ENCODE results near the gene EFCAB12. TPM values are rescaled to one million over a fixed set of nuclear protein-coding genes. Genes with fewer than 3 reads are reported as not detected.
"Not testable (repeated sequence)": the region's sequence is repeated elsewhere in the genome, so short reads cannot be mapped to it uniquely, and the experiment has no call there.

The EFCAB12 gene
- polyA plus RNA-seq, 2 of the 4 experiments (the other 2 are of a cell fraction): 0.62 to 1.1 TPM

DNA sequence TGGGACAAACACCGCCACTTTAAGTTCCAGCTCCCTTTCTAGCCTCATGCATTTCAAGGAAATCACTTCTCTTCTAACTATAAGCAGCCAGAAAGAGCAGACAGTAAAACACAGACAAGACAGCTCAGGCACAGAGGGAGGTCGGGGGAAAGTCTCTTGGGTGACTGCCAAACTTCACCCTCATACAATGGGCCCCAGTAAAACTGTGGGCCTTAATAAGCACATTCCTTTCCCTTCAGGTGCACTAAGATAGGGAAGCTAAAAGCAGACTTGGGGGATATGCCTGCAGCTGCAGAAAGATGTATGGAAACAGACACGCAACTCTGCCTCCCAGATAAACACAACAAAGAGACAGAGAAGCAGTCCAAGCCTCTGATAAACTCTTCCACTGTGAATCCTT is 15.2 kb downstream of the EFCAB12 start:
- H3K4me1 ChIP-seq: peaks cover 48% of the 10 kb centered on the region
- FAIRE-seq; H3K4me3 ChIP-seq; DNase-seq (ENCODE audit: low read depth in 1 of 2, low spot score in 1 of 2); H3K9me3 ChIP-seq: not testable (repeated sequence)
- ATAC-seq: peak in 1 of 2 experiments; percentile 33; a peak in 3 of 6 replicates
- POLR2A ChIA-PET: interaction anchor here (1.0 to 2.1 kb wide), 2 partner anchors 14 to 15 kb away, joined by 3 to 16 read pairs; partner anchors contain the start of gene EFCAB12
- peak overlapping the region; percentile 93 to 94 for H3K27ac ChIP-seq
- CTCF ChIA-PET: interaction anchor here (0.8 to 1.2 kb wide), 4 partner anchors 10 to 35 kb away, joined by 3 to 5 read pairs (median 4); no protein-coding TSS in a partner anchor
- 37% methylated on average over 3 of the region's 3 CpGs for WGBS (ENCODE audit: missing lambda C conversion rate)
- peak overlapping the region; percentile 75 for H3K4me2 ChIP-seq

DNA sequence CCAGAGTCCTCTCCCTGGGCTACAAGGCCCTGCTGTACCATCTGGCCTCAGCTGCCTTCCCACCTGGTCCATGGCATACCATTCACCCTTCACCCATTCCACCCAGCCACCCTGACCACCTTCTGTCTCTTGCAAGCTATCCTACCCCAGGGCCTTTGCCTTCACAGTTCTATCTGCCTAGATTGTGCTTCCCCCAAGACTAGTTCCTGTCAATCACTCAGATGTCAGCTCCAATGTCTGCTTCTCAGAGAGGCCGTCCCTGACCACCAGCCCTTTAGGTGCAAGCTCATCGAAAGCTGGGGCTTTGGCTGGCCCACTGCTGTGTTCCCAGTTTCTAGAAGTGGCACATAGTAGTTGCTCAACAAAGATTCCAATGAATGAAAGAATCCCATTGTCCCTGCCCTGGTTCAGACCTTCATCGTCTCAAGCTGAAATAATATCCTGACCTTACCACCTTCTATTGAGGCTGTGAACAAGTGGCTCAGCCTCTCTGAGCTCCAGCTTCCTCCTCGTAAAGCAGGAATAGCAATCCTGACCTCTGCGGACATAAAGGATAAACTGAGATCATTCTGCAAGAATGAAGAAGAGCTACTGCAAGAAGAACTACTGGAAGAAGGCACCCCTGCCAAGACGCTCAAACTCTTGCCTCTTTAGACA is 15.8 kb downstream of the EFCAB12 start:
- Histone ChIP-seq H3K27ac (peak overlapping the region; percentile 93 to 94), H3K4me3 (no peak overlapping the region), H3K9me3 (no peaks in the 10 kb centered on the region), H3K4me1 (peaks cover 42% of the 10 kb centered on the region), H3K4me2 (peak overlapping the region; percentile 75)
- POLR2A ChIA-PET: interaction anchor here (0.7 to 2.1 kb wide), 2 partner anchors 13 kb away, joined by 3 to 16 read pairs; no protein-coding TSS in a partner anchor
- WGBS (ENCODE audit: missing lambda C conversion rate): 67% methylated on average over 6 of the region's 6 CpGs
- no peak for FAIRE-seq
- TF ChIP-seq POLR2AphosphoS2 (conservative IDR thresholded peaks at IDR 0.05; ENCODE audit: low read length): no peak
- no peak for TF ChIP-seq ZC3H11A (IDR thresholded peaks at IDR 0.05)
- TF ChIP-seq, protein P1, sequence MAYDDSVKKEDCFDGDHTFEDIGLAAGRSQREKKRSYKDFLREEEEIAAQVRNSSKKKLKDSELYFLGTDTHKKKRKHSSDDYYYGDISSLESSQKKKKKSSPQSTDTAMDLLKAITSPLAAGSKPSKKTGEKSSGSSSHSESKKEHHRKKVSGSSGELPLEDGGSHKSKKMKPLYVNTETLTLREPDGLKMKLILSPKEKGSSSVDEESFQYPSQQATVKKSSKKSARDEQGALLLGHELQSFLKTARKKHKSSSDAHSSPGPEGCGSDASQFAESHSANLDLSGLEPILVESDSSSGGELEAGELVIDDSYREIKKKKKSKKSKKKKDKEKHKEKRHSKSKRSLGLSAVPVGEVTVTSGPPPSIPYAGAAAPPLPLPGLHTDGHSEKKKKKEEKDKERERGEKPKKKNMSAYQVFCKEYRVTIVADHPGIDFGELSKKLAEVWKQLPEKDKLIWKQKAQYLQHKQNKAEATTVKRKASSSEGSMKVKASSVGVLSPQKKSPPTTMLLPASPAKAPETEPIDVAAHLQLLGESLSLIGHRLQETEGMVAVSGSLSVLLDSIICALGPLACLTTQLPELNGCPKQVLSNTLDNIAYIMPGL (CRISPR knock-in tag; IDR thresholded peaks at IDR 0.05; ENCODE audit: borderline replicate concordance): no peak
- no peak for TF ChIP-seq RFX5 (IDR thresholded peaks at IDR 0.05)
- TF ChIP-seq HOXA7 (CRISPR knock-in tag; IDR thresholded peaks at IDR 0.05): no peak
- TF ChIP-seq, protein P2, sequence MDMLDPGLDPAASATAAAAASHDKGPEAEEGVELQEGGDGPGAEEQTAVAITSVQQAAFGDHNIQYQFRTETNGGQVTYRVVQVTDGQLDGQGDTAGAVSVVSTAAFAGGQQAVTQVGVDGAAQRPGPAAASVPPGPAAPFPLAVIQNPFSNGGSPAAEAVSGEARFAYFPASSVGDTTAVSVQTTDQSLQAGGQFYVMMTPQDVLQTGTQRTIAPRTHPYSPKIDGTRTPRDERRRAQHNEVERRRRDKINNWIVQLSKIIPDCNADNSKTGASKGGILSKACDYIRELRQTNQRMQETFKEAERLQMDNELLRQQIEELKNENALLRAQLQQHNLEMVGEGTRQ (IDR thresholded peaks at IDR 0.05): no peak
- TF ChIP-seq FOXS1 (CRISPR knock-in tag; IDR thresholded peaks at IDR 0.05): no peak
- no peak for TF ChIP-seq RARB (CRISPR knock-in tag; IDR thresholded peaks at IDR 0.05)
- no peak for TF ChIP-seq CBX8 (IDR thresholded peaks at IDR 0.05)
- no peak for ATAC-seq
- CTCF ChIA-PET: interaction anchor here (0.8 to 1.2 kb wide), 6 partner anchors 10 to 96 kb away, joined by 3 to 5 read pairs (median 3); a partner anchor contains a TSS
- no peak for DNase-seq (ENCODE audit: low read depth in 1 of 2, low spot score in 1 of 2)

DNA sequence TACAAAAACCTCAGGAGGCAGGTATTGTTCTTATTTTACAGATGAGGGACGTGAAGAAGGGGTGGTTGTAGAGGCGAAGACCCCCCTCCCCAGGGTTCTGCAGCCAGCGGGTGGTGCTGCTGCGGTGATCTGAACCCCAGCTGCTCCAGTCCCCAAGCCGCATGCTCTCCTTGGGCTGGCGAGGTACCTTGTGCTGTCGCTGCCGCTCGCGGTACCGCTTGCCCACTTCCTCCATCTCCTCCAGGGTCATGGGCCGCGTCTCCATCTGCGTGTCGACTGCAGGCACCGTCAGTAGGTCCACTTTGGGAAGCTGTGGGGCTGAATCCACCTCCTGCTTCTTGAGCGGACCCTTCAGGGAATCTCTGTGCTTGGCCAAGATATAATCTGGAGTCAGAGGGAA is 17.5 kb downstream of the EFCAB12 start:
- POLR2A ChIA-PET: interaction anchor here (0.6 kb wide), 1 partner anchor 95 kb away, joined by 3 read pairs; no protein-coding TSS in a partner anchor
- no peaks in the 10 kb centered on the region for H3K9me3 ChIP-seq
- peak overlapping the region; percentile 93 to 94; a peak in 5 of 6 replicates for H3K27ac ChIP-seq
- peaks cover 38% of the 10 kb centered on the region for H3K4me1 ChIP-seq
- no peak overlapping the region for H3K4me2 ChIP-seq
- TF ChIP-seq TFCP2L1 (CRISPR knock-in tag; IDR thresholded peaks at IDR 0.05): no peak
- TF ChIP-seq HOXB13 (CRISPR knock-in tag; IDR thresholded peaks at IDR 0.05; ENCODE audit: low read depth): no peak
- WGBS (ENCODE audit: missing lambda C conversion rate): 93% methylated on average over 15 of the region's 17 CpGs
- DNase-seq (ENCODE audit: low read depth in 1 of 2, low spot score in 1 of 2) (no peak), ATAC-seq (no peak), FAIRE-seq (no peak)
- CTCF ChIA-PET: interaction anchor here (1.8 to 3.7 kb wide), 3 partner anchors 10 to 17 kb away, joined by 4 to 16 read pairs (median 6); partner anchors contain the start of gene EFCAB12
- H3K4me3 ChIP-seq: no peak overlapping the region

DNA sequence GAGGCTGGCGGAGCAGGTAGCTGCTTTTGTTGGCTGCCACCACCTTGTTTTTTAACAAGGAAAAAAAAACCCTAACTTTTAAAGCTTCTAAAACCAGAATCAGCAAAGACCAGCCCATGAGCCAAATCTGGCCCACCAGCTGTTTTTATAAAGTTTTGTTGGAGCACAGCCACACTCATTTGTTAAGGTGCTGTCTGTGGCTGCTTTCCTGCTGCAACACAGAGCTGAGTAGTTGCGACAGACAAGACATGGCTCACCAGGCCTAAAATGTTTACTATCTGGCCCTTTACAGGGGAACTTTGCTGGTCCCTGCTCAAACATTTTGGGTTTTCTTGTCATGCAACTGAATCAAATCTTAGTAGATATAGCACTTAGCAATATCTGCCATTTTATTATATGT is 18.9 kb downstream of the EFCAB12 start:
- no peak for DNase-seq (ENCODE audit: low read depth in 1 of 2, low spot score in 1 of 2)
- no peak for FAIRE-seq
- TF ChIP-seq RAD21 (conservative IDR thresholded peaks at IDR 0.05 in 1 of 2, IDR thresholded peaks at IDR 0.05 in 1 of 2): no peak
- no peak for TF ChIP-seq NFE2L2 (conservative IDR thresholded peaks at IDR 0.05; ENCODE audit: low read length)
- no peak for TF ChIP-seq FOXS1 (CRISPR knock-in tag; IDR thresholded peaks at IDR 0.05)
- TF ChIP-seq, protein P3, sequence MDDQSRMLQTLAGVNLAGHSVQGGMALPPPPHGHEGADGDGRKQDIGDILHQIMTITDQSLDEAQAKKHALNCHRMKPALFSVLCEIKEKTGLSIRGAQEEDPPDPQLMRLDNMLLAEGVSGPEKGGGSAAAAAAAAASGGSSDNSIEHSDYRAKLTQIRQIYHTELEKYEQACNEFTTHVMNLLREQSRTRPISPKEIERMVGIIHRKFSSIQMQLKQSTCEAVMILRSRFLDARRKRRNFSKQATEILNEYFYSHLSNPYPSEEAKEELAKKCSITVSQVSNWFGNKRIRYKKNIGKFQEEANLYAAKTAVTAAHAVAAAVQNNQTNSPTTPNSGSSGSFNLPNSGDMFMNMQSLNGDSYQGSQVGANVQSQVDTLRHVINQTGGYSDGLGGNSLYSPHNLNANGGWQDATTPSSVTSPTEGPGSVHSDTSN (IDR thresholded peaks at IDR 0.05): no peak
- TF ChIP-seq, protein P1 (CRISPR knock-in tag; IDR thresholded peaks at IDR 0.05; ENCODE audit: borderline replicate concordance): no peak
- no peak for TF ChIP-seq MAZ (IDR thresholded peaks at IDR 0.05; ENCODE audit: borderline replicate concordance, low read depth, low read length)
- Histone ChIP-seq H3K4me3 (no peak overlapping the region), H3K4me1 (peaks cover 25% of the 10 kb centered on the region), H3K9me3 (no peaks in the 10 kb centered on the region), H3K27ac (peak overlapping the region in 1 of 2 experiments; percentile 93; a peak in 3 of 6 replicates), H3K4me2 (no peak overlapping the region)
- ATAC-seq: no peak
- 91% methylated on average over 2 of the region's 2 CpGs for WGBS (ENCODE audit: missing lambda C conversion rate)
- CTCF ChIA-PET: interaction anchor here (3.1 to 3.7 kb wide), 2 partner anchors 10 to 26 kb away, joined by 13 to 16 read pairs; no protein-coding TSS in a partner anchor
- POLR2A ChIA-PET: interaction anchor here (1.1 kb wide), 1 partner anchor 10 kb away, joined by 4 read pairs; no protein-coding TSS in a partner anchor

Measured in A549 (cell line).